HepG2 (cell line): ENCODE data around the gene PLCD4. TPM values are rescaled to one million over a fixed set of nuclear protein-coding genes. Genes with fewer than 3 reads are reported as not detected.
A peak's percentile ranks its signal among the peaks of the same experiment; 100 is the strongest.

ENCODE experiments used
- BRCA1 ChIP-seq: sonication (generic); formaldehyde crosslinking; IDR thresholded peaks from 2 replicates; pipeline ENCODE4 v1.4.0; 2020; ENCODE audit warnings: missing genetic modification reagents
- CEBPZ ChIP-seq: IDR thresholded peaks from 2 replicates; pipeline ENCODE4 v1.6.1; 2012; ENCODE audit warnings: low read length, improper control_type of control experiment
- CSRNP2 ChIP-seq: sonication (generic); formaldehyde crosslinking; conservative IDR thresholded peaks from 2 replicates; pipeline ENCODE4 v1.8.0; 2022; ENCODE audit warnings: low read depth, missing genetic modification reagents
- HNRNPLL ChIP-seq: fragments of 200-400 bp; formaldehyde crosslinking; IDR thresholded peaks from 2 replicates; pipeline ENCODE4 v1.6.1; 2017; ENCODE audit warnings: mild to moderate bottlenecking, low read depth, low read length; ENCODE audit not compliant: poor library complexity, severe bottlenecking
- KDM5B ChIP-seq: sonication (generic); formaldehyde crosslinking; IDR thresholded peaks from 2 replicates; pipeline ENCODE4 v1.4.0; 2020; ENCODE audit warnings: missing genetic modification reagents, mild to moderate bottlenecking, borderline replicate concordance
- KLF12 ChIP-seq: sonication (generic); formaldehyde crosslinking; IDR thresholded peaks from 2 replicates; pipeline ENCODE4 v1.4.0; 2020; ENCODE audit warnings: missing genetic modification reagents, borderline replicate concordance
- NR2F1 ChIP-seq, 2 experiments: fragments of 450-650 bp in 1 of 2; formaldehyde crosslinking in 1 of 2; IDR thresholded peaks; 2 replicates each; pipeline versions ENCODE4 v1.5.0 to v1.6.1; 2016 to 2020; ENCODE audit warnings: mild to moderate bottlenecking in 1 of 2, missing compliant biosample characterization in 1 of 2, missing genetic modification reagents in 1 of 2, moderate library complexity in 1 of 2
- PAXIP1 ChIP-seq: sonication (generic); formaldehyde crosslinking; conservative IDR thresholded peaks from 2 replicates; pipeline ENCODE4 v1.4.0; 2020; ENCODE audit warnings: mild to moderate bottlenecking, missing genetic modification reagents, moderate library complexity
- SATB2 ChIP-seq: sonication (generic); formaldehyde crosslinking; IDR thresholded peaks from 2 replicates; pipeline ENCODE4 v1.5.0; 2020; ENCODE audit warnings: missing genetic modification reagents
- TRIM24 ChIP-seq: sonication (generic); formaldehyde crosslinking; IDR thresholded peaks from 2 replicates; pipeline ENCODE4 v1.8.0; 2022; ENCODE audit warnings: mild to moderate bottlenecking, missing genetic modification reagents
- ZHX1 ChIP-seq: sonication (generic); formaldehyde crosslinking; IDR thresholded peaks from 2 replicates; pipeline ENCODE4 v1.8.1; 2022; ENCODE audit warnings: low read depth, mild to moderate bottlenecking, missing genetic modification reagents
- ZMAT5 ChIP-seq: sonication (generic); formaldehyde crosslinking; IDR thresholded peaks from 2 replicates; pipeline ENCODE4 v1.5.0; 2020; ENCODE audit warnings: mild to moderate bottlenecking, low read depth, missing genetic modification reagents, borderline replicate concordance
- ZNF143 ChIP-seq: sonication (generic); formaldehyde crosslinking; IDR thresholded peaks from 2 replicates; pipeline ENCODE4 v1.4.0; 2020; ENCODE audit warnings: missing genetic modification reagents
- ZNF20 ChIP-seq: sonication (generic); formaldehyde crosslinking; IDR thresholded peaks from 2 replicates; pipeline ENCODE4 v1.4.0; 2020; ENCODE audit warnings: mild to moderate bottlenecking, moderate library complexity, missing genetic modification reagents
- ZNF431 ChIP-seq: sonication (generic); formaldehyde crosslinking; IDR thresholded peaks from 2 replicates; pipeline ENCODE4 v1.9.0; 2022; ENCODE audit warnings: missing genetic modification reagents, low read depth, mild to moderate bottlenecking, borderline replicate concordance
- ZNF839 ChIP-seq: sonication (generic); formaldehyde crosslinking; IDR thresholded peaks from 2 replicates; pipeline ENCODE4 v1.4.0; 2020; ENCODE audit warnings: missing genetic modification reagents, mild to moderate bottlenecking, borderline replicate concordance
- polyA plus RNA-seq, 8 experiments: library from polyadenylated mRNA; depleted of rRNA in 3 of 8; stranded (reverse) in 7 of 8; unstranded in 1 of 8; fragments of >200 nt; fragmentation: Illumina TruSeq in 4 of 8; extraction: Trizol in 4 of 8; gene quantifications; 2 replicates each; pipeline versions ENCODE4 v1.2.1 to v1.2.3, GENCODE V29; 2011 to 2016; ENCODE audit warnings: low read depth in 4 of 8, missing spikeins in 1 of 8, mixed read lengths in 1 of 8; ENCODE audit not compliant: insufficient read depth in 1 of 8
- total RNA-seq, 5 experiments: library from RNA; depleted of rRNA; stranded (reverse); fragments of >200 nt; fragmentation: Illumina TruSeq; extraction: Trizol; gene quantifications; 2 replicates each; pipeline ENCODE4 v1.2.3, GENCODE V29; 2016; ENCODE audit warnings: low read depth in 1 of 5

The PLCD4 gene
- total and polyA plus RNA-seq, 2 of the 13 experiments (the other 11 are each of a cell fraction or from before 2014, with no cell fraction given), result 0.26 TPM; not detected in 1

GRCh38 chr2:218659258-218659987, 51.7 kb downstream of the PLCD4 start, which contains the start of the genes BCS1L and ZNF142 (continued):
- TF ChIP-seq SATB2 (no peak), PAXIP1 (CRISPR knock-in tag) (peak; percentile 68), ZNF431 (0 out of 2 replicates have a peak, but pooled peaks have one; percentile 69), ZNF20 (CRISPR knock-in tag) (0 out of 2 replicates have a peak, but pooled peaks have one; percentile 50), ZNF143 (CRISPR knock-in tag) (peak; percentile 45), ZHX1 (no peak), KLF12 (CRISPR knock-in tag) (peak; percentile 99), BRCA1 (no peak), NR2F1 (CRISPR knock-in tag; IDR thresholded peaks at IDR 0.05) (no peak; a peak in 1 of 4 replicates), KDM5B (CRISPR knock-in tag) (peak; percentile 98), CSRNP2 (CRISPR knock-in tag) (no peak), ZMAT5 (CRISPR knock-in tag) (no peak), CEBPZ (no peak), TRIM24 (CRISPR knock-in tag) (no peak), ZNF839 (CRISPR knock-in tag) (0 out of 2 replicates have a peak, but pooled peaks have one; percentile 19), HNRNPLL (peak; percentile 78)
